ENCODE data around the gene CBFA2T2.

DNA sequence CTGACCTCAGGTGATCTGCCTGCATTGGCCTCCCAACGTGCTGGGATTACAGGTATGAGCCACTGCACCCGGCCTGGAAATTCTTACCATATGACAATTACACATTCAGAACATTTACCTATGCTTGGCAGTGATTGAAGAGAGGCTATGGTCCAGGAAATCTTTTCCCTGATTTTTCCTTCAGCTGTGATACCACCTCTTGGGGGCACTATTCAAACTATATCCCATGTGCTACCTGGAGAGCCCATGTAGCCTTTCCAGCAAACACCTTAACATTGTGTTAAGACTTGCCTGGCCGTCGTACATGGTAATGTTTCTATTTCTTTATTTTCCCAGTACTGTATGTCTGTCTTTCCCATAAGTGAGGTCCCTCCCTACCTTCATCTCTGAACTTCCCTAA lies 110.5 kb downstream of the CBFA2T2 start:
- TF ChIP-seq GATA2 (IDR thresholded peaks at IDR 0.05; ENCODE audit: low read depth, low read length) = no peak
- TF ChIP-seq GATA3 (IDR thresholded peaks at IDR 0.05; ENCODE audit: low read depth, low read length) = no peak
